Stimulated activated CD8-positive, alpha-beta memory T cell treated with anti-CD3 and anti-CD28 coated beads, Interleukin-4, amount 100 ng/mL, for 48 hours (primary cell): Measurements from ENCODE around the gene TADA2B.
"Not testable (repeated sequence)": the region's sequence is repeated elsewhere in the genome, so short reads cannot be mapped to it uniquely, and the experiment has no call there.

Source experiments
- DNase-seq: peaks from one replicate; pipeline ENCODE4 v3.0.0-alpha.2; 2020

Gene TADA2B

DNA sequence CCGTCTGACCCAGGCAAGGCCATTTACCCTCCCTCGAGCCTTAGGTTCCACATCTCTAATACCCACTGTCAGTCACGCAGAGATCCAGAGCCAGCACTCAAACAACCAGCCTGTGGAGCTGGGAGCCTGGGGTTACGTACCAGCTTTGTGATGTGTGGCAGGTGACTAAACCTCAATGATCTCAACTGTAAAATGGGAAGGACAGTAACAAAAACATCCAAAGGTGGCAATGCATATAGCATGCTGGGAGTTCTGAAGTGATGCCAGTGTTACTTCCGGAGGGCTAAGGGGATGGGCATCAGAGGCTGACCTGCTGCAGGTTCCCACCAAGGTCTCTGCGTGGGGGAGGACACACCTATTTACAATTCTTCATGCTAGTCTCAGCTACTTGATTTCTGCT is 18.6 kb downstream of the TADA2B start:
- DNase-seq = no peak

DNA sequence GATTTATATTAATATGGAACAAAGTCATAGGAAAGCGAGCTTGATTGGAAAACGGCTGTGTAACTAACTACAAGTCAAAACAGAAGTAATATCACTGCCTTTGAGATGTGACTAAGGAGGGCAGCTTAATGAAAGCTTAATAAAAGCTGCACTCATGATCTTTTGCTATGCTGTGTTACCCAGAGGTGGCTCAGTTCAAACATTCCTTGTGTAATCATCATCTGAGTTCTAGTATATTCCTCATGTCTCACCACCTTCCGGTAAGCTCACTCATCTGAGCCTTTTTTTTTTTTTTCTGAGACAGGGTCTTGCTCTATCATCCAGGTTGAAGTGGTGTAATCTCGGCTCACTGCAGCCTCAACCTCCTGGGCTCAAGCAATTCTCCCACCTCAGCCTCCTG is 19.6 kb downstream of the TADA2B start:
- DNase-seq = no peak

GRCh38 chr4:7063362-7063761 is 20.2 kb downstream of the TADA2B start:
- no peak for DNase-seq

DNA sequence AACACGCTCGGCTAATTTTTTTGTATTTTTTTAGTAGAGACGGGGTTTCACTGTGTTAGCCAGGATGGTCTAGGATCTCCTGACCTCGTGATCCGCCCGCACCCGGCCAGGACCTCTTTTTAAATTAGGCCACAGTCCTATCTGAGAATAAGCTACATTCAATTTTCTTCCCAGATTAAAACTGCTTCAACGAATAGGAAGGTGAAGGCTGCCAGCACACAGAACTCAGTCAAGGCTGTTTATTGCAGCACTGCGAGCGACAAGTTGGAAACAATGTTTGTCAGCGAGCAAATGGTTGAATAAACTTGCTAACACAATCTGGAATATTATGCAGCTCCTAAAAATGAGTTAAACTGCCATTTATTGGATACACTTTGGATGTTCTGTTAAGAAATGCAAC is 22.8 kb downstream of the TADA2B start:
- DNase-seq = no peak

DNA sequence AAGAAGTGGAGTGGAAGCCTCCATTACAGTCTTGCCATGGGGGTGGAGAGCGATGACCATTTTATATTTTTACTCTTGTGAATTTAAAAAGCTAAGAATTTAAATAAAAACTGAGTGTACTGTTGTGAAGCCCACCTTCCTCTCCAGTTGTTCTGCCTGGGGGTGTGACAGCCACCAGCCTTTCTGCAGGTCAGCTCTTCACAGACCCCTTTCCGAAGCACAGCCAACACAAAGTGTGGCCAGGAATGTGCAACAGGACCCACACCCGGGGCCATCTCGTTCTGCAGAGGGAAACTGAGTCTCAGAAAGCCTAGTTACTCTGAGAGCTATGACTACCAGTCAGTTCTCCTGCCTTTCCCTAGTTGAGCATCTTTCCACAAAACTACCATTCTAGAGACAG is 23.3 kb downstream of the TADA2B start:
- DNase-seq = no peak

DNA sequence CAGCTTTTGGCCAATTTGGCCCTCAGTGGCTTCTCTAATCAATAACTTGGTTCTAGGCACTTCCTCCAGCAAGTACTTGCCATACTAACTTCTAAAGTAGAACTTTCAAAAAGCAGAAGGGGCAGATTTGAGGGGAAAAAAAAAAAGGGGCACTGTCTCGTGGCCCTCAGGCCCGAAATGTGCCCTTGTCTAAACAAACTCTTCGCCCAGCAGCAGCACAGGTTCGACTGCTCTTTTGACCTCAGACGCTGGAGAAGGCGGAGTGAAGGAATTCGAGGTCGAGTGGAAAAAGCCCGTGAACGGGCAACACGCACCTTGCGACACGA is 23.9 kb downstream of the TADA2B start:
- no peak for DNase-seq

GRCh38 chr4:7067452-7068278 is 24.5 kb downstream of the TADA2B start, which contains the start of gene GRPEL1:
GRPEL1 (minus strand) TSS chr4:7068064; CDS start chr4:7068032, 32 bp downstream.
- DNase-seq = peak; percentile 100

DNA sequence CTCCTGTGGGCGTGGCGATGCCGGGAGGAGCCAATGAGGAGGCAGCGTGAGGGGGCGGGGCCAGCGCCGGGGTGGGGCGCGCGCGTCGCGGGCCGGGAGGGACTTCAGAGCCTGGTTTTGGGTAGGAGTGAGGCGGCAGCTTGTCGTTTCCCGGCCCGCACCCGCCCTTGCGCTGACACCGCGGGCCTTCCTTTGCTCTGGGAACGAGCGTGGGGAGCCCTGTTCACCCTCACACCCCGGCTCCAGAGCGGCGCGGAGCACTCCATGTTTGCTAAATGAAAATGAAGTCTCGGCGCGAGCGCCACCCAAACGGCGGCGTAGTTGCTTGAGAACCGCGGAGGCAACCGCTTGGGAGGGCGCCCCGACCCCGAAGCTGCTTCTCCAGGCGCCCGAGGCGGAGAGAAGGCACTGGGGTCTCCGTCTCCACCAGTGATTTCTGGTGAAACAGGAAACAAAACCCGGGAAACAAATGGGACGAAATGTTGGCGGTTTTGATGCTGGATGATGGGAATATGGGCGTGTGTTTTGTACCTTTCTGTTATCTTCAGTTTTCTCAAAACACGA is 25.2 kb downstream of the TADA2B start:
- DNase-seq = no peak

GRCh38 chr4:7068883-7069282 is 25.7 kb downstream of the TADA2B start:
- DNase-seq = no peak

- peak; percentile 93 for DNase-seq
These were observed 27.7 kb downstream of the TADA2B start for GRCh38 chr4:7070729-7071511.

DNA sequence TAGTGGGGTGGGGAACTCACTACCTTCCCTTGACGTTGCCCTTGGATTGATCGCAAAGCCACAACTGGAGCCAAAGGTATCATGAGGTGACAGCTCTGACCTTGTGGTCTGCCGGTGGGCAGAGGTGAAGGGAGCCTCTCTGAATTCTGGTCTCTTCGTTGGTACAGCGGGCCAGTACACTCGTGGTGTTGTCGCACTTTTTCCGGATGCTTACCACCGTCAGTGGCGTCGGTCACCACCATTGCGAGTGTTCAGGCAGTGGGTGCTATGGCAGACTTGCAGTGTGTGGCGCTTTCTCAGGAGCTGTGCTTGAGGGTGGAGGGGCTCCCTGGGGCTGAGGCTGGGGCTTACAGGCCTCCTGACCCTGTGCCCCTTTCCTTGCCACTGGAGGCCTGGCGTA is 29.9 kb downstream of the TADA2B start:
- no peak for DNase-seq

DNA sequence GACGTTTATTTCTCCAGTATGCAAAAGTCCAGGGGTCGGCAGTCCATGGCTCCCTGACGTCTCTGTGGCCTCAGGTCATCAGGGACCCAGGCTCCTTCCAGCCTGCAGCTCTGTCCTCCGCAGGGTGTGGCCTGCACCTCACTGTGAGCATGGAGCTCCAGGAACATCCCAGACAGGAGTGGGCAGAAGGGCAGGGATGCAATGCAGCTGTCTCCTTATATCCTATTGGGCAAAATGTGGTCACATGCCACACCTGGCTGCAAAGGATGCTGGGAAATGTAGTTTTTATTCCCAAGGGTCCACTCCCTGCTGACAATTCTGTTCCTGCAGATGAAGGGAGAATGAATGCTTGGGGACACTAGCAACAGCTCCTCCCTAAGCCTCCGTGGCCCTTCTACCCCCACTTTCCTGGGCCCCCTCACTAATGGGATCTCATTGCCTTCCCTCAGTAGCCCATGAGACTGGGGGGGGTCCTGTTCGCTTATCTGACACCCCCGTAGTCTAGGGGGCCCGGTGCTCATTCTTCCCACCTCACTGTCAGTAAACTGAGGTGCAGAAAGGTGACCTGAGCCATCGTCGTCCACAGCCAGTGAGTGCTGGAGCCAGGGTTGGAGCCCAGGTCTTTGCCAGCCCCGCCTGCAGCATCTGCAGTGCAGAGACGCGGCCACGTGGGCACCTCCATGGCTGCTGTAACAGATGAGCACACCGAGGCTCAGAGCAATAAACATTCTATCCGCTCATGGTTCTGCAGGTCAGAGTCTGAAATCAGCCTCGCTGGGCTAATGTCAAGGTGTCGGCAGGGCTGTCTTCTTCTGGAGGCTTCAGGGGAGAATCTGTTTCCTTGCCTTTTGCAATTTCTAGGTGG is 30.6 kb downstream of the TADA2B start:
- no peak for DNase-seq

DNA sequence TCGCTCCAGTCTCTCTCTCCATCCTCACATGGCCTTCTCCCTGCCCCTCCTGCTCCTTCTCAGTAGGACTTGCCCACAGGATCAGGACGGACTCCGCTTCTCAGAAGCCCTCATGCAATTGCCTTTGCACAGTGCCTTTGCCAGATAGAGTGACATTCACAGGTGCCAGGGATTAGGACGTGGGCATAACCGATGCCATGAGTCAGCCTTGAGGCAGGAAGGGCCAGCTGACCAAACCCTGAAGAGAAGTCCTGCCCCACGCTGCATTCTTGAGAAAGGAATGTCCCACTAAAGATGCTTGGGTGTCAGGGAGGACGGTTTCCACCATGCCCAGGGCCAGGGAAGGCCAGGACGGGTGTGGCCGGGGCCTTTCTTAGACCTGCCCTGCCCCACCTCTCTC is 31.3 kb downstream of the TADA2B start:
- no peak for DNase-seq

DNA sequence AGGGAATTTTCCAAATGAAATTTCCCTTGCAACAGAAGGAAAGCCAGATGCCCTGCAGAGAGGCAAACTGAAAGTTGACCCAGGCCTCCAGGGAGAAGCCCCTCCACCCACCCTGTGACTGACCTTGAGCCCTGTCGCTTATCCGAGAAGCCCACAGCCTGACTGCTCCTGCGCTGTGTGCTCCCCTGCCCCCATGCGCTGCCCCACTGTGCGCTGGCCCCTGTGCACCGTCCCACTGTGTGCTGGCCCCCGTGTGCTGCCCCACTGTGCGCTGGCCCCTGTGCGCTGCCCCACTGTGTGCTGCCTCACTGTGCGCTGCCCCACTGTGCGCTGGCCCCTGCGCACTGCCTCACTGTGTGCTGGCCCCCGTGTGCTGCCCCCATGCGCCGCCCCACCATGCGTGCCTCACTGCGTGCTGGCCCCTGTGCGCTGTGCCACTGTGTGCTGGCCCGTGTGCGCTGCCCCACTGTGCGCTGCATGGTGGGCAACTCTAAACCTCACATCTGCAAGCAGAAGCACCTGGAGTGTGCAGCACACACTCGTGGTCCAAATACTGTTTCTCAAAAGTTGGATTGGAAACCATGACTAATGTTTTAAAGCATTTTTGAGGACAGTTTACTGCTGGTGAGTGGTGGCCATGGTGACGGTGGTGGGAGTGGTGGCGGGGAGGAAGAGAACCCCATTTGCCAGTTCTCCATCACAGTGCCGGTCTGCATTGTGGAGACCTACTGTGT is 33.0 kb downstream of the TADA2B start:
- no peak for DNase-seq

DNA sequence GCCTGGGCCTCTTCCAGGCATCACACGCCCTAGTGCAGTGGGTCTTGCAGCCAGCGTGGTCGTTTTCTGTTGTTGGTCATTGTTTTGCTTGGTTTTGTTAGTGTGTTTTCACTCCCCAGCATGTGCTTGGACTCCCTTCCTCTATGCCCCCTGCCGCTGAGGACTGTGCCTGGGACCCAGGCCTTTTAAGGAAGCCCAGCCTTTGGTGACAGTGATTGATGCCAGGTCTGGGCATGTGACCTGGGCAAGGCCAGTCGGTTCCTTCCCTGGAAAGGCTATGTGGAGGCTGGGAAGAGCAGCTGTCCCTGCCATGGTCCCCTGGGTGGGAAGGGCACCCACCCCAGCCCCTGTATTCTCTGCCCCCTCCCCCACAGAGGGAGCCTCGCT is 33.5 kb downstream of the TADA2B start:
- DNase-seq = no peak

- DNase-seq = no peak
These were observed 34.2 kb downstream of the TADA2B start for GRCh38 chr4:7077371-7077770.

- DNase-seq = no peak
These were observed 34.9 kb downstream of the TADA2B start for GRCh38 chr4:7078025-7078424.

- DNase-seq = not testable (repeated sequence)
These were observed 36.3 kb downstream of the TADA2B start for GRCh38 chr4:7079483-7079882.

DNA sequence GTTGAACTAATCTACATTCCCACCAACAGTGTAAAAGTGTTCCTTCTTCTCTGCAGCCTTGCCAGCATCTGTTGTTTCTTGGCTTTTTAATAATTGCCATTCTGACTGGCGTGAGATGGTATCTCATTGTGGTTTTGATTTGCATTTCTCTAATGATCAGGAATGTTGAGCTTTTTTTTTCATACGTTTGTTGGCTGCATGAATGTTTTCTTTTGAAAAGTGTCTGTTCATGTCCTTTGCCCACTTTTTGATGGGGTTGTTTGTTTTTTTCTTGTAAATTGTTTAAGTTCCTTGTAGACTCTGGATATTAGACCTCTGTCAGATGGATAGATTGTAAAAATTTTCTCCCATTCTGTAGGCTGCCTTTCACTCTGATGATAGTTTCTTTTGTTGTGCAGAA is 36.7 kb downstream of the TADA2B start:
- DNase-seq = not testable (repeated sequence)

GRCh38 chr4:7083597-7084563 is 40.7 kb downstream of the TADA2B start:
- DNase-seq = no peak

DNA sequence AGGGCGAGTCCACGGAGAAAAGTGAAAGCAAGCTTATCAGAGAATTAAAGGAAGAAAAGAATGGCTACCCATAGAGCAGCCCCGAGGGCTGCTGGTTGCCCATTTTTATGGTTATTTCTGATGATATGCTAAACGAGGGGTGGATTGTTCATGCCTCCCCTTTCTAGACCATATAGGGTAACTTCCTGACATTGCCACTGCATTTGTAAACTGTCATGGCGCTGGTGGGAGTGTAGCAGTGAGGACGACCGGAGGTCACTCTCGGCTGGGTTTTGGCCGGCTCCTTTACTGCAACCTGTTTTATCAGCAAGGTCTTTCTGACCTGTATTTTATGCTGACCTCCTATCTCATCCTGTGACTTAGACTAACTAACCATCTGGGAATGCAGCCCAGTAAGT is 41.4 kb downstream of the TADA2B start:
- DNase-seq = not testable (repeated sequence)
